ENCODE data around the gene QRICH2. TPM values are rescaled to one million over a fixed set of nuclear protein-coding genes. Genes with fewer than 3 reads are reported as not detected.
"Not testable (repeated sequence)": the region's sequence is repeated elsewhere in the genome, so short reads cannot be mapped to it uniquely, and the experiment has no call there.

QRICH2 gene
- total RNA-seq, 1 donor from 2014 or later: 3.8 TPM

GRCh38 chr17:76268991-76269981 lies 38.8 kb downstream of the QRICH2 start:
- FAIRE-seq: no peak

GRCh38 chr17:76268015-76268749 lies 39.9 kb downstream of the QRICH2 start:
- peaks cover 4% of the 10 kb centered on the region for H3K36me3 ChIP-seq (ENCODE audit: insufficient read depth, low read length)
- Mint-ChIP-seq H3K4me1 (ENCODE audit: low read depth, unreplicated experiment) (peaks cover 19% of the 10 kb centered on the region), H3K9me3 (ENCODE audit: unreplicated experiment) (no peaks in the 10 kb centered on the region), H3K4me3 (ENCODE audit: unreplicated experiment) (peak overlapping the region; percentile 75), H3K27me3 (ENCODE audit: low read depth, unreplicated experiment) (no peaks in the 10 kb centered on the region), H3K27ac (ENCODE audit: unreplicated experiment) (peak overlapping the region; percentile 58), H3K36me3 (ENCODE audit: low read depth, unreplicated experiment) (no peaks in the 10 kb centered on the region)
- no peak overlapping the region for H3K4me3 ChIP-seq (ENCODE audit: insufficient read depth, low read depth, low read length)
- H3K79me2 ChIP-seq (ENCODE audit: insufficient read depth, low read length): peaks cover 44% of the 10 kb centered on the region
- peaks cover 13% of the 10 kb centered on the region for H3K4me1 ChIP-seq (ENCODE audit: insufficient read depth, low read length)
- DNase-seq (ENCODE audit: low read depth) (peak; percentile 51), FAIRE-seq (no peak)
- peak overlapping the region; percentile 39 for H3K9ac ChIP-seq (ENCODE audit: low read length)
- H3K27me3 ChIP-seq (ENCODE audit: insufficient read depth, low read length): no peaks in the 10 kb centered on the region
- TF ChIP-seq CTCF (IDR thresholded peaks at IDR 0.05; ENCODE audit: insufficient read depth, low read depth, low read length) (no peak), EZH2 (IDR thresholded peaks at IDR 0.05; ENCODE audit: insufficient read depth, low read length) (no peak)
- H3K9me3 ChIP-seq (ENCODE audit: insufficient read depth, low read depth, low read length): no peaks in the 10 kb centered on the region
- H3K27ac ChIP-seq (ENCODE audit: low read depth, low read length): peak overlapping the region; percentile 52
- H2AFZ ChIP-seq (ENCODE audit: low read depth, low read length): no peak overlapping the region
- peaks cover 13% of the 10 kb centered on the region for H4K20me1 ChIP-seq (ENCODE audit: insufficient read depth, low read length)
- H3K4me2 ChIP-seq (ENCODE audit: low read length): peak overlapping the region; percentile 83

More at GRCh38 chr17:76268991-76269981, 38.8 kb downstream of the QRICH2 start:
- Mint-ChIP-seq H3K36me3 (ENCODE audit: low read depth, unreplicated experiment) (no peaks in the 10 kb centered on the region), H3K4me1 (ENCODE audit: low read depth, unreplicated experiment) (peaks cover 18% of the 10 kb centered on the region), H3K27me3 (ENCODE audit: low read depth, unreplicated experiment) (no peaks in the 10 kb centered on the region), H3K4me3 (ENCODE audit: unreplicated experiment) (no peak overlapping the region), H3K9me3 (ENCODE audit: unreplicated experiment) (no peaks in the 10 kb centered on the region), H3K27ac (ENCODE audit: unreplicated experiment) (no peak overlapping the region)
- Histone ChIP-seq H3K9ac (ENCODE audit: low read length) (no peak overlapping the region), H3K4me2 (ENCODE audit: low read length) (no peak overlapping the region), H3K36me3 (ENCODE audit: insufficient read depth, low read length) (peaks cover 4% of the 10 kb centered on the region), H2AFZ (ENCODE audit: low read depth, low read length) (no peak overlapping the region), H3K27me3 (ENCODE audit: insufficient read depth, low read length) (no peaks in the 10 kb centered on the region), H3K79me2 (ENCODE audit: insufficient read depth, low read length) (peaks cover 44% of the 10 kb centered on the region), H4K20me1 (ENCODE audit: insufficient read depth, low read length) (peaks cover 13% of the 10 kb centered on the region), H3K9me3 (ENCODE audit: insufficient read depth, low read depth, low read length) (no peaks in the 10 kb centered on the region), H3K4me1 (ENCODE audit: insufficient read depth, low read length) (peaks cover 12% of the 10 kb centered on the region), H3K27ac (ENCODE audit: low read depth, low read length) (no peak overlapping the region), H3K4me3 (ENCODE audit: insufficient read depth, low read depth, low read length) (no peak overlapping the region)
- DNase-seq (ENCODE audit: low read depth): no peak
- no peak for TF ChIP-seq EZH2 (IDR thresholded peaks at IDR 0.05; ENCODE audit: insufficient read depth, low read length)
- no peak for TF ChIP-seq CTCF (IDR thresholded peaks at IDR 0.05; ENCODE audit: insufficient read depth, low read depth, low read length)

GRCh38 chr17:76267581-76268001 lies 40.5 kb downstream of the QRICH2 start:
- H3K27me3 Mint-ChIP-seq (ENCODE audit: low read depth, unreplicated experiment); H3K36me3 ChIP-seq (ENCODE audit: insufficient read depth, low read length); H3K4me3 ChIP-seq (ENCODE audit: insufficient read depth, low read depth, low read length); DNase-seq (ENCODE audit: low read depth); H3K36me3 Mint-ChIP-seq (ENCODE audit: low read depth, unreplicated experiment); FAIRE-seq; H3K9me3 ChIP-seq (ENCODE audit: insufficient read depth, low read depth, low read length); H3K27me3 ChIP-seq (ENCODE audit: insufficient read depth, low read length); H3K27ac Mint-ChIP-seq (ENCODE audit: unreplicated experiment); H2AFZ ChIP-seq (ENCODE audit: low read depth, low read length); H3K9me3 Mint-ChIP-seq (ENCODE audit: unreplicated experiment): not testable (repeated sequence)
- Histone ChIP-seq H3K4me2 (ENCODE audit: low read length) (peak overlapping the region; percentile 83), H3K9ac (ENCODE audit: low read length) (peak overlapping the region; percentile 39), H4K20me1 (ENCODE audit: insufficient read depth, low read length) (peaks cover 13% of the 10 kb centered on the region), H3K27ac (ENCODE audit: low read depth, low read length) (peak overlapping the region; percentile 52), H3K4me1 (ENCODE audit: insufficient read depth, low read length) (peaks cover 19% of the 10 kb centered on the region), H3K79me2 (ENCODE audit: insufficient read depth, low read length) (peaks cover 44% of the 10 kb centered on the region)
- Mint-ChIP-seq H3K4me1 (ENCODE audit: low read depth, unreplicated experiment) (peaks cover 25% of the 10 kb centered on the region), H3K4me3 (ENCODE audit: unreplicated experiment) (peak overlapping the region; percentile 75)

All from astrocyte (in vitro differentiated cells and primary cell).